ENCODE measurements around the gene HYDIN. TPM values are rescaled to one million over a fixed set of nuclear protein-coding genes. Genes with fewer than 3 reads are reported as not detected.
"Not testable (repeated sequence)": the region's sequence is repeated elsewhere in the genome, so short reads cannot be mapped to it uniquely, and the experiment has no call there.

The HYDIN gene
- total RNA-seq, 2 experiments from 2014 or later: not detected

DNA sequence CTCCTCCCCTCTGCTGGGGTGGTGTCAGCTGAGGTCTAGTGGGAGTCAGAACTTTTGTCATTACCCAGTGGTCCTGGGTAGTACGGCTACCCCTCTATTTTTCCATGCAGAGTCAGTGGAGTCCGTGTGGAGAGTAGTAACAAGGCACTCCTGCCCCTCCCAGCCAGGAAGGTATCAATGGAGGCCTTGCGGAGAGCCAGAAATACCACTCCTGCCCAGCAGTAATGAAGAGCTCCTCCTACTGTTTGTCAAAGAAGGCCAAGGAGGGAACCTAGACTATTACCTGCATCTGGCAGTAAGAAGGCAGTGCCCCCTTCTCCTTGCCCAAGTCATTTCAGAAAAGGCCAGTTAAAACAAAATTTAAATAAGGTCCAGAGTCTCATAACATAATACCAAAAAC is 262.2 kb downstream of the HYDIN start:
- CTCF ChIA-PET; H3K27ac Mint-ChIP-seq; H3K27me3 Mint-ChIP-seq; POLR2A ChIA-PET; H3K36me3 Mint-ChIP-seq (ENCODE audit: low read depth); H3K4me3 Mint-ChIP-seq; H3K9me3 Mint-ChIP-seq; H3K4me1 Mint-ChIP-seq; DNase-seq: not testable (repeated sequence)

DNA sequence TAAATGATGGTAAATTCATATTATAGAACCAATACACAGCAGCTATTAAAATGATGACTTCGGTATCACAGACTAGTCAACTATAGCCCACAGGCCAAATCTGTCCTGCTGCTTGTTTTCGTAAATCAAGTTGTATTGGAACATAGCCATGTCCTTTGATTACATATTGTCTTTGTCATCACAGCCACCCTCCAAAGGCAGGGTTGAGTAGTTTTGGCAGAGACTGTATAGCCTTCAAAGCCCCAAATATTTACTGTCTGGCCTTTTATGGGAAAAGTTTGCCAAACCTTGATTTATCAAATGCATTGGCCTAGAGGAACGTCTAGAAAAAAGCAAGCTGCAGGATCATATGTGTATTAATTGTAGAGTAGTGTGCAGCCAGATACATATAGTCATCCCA is 270.4 kb downstream of the HYDIN start:
- H3K9me3 Mint-ChIP-seq; H3K4me1 Mint-ChIP-seq; DNase-seq; H3K27me3 Mint-ChIP-seq; H3K4me3 Mint-ChIP-seq; H3K27ac Mint-ChIP-seq; POLR2A ChIA-PET; H3K36me3 Mint-ChIP-seq (ENCODE audit: low read depth); CTCF ChIA-PET: not testable (repeated sequence)

DNA sequence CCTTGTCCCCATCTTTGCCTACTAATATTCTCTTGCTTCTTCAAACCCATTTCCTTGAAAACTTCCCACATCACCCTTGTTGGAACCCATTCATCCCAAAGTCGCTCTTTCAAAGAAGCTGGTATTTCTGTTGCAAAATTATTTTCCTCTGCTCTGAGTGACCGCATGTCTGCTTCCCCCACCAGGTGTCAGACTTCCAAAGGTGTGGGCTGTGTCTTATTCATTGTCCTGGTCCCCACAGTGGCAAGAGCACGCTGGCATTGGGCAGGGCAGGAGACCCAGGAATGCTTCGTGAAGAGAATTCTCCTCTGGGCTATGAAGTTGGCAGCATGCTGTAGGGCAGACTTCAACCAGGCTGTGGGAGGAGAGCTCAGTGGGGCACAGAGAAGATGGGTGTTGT is 275.6 kb downstream of the HYDIN start:
- CTCF ChIA-PET; POLR2A ChIA-PET; H3K36me3 Mint-ChIP-seq (ENCODE audit: low read depth); H3K9me3 Mint-ChIP-seq; DNase-seq; H3K27ac Mint-ChIP-seq; H3K27me3 Mint-ChIP-seq; H3K4me3 Mint-ChIP-seq; H3K4me1 Mint-ChIP-seq: not testable (repeated sequence)

DNA sequence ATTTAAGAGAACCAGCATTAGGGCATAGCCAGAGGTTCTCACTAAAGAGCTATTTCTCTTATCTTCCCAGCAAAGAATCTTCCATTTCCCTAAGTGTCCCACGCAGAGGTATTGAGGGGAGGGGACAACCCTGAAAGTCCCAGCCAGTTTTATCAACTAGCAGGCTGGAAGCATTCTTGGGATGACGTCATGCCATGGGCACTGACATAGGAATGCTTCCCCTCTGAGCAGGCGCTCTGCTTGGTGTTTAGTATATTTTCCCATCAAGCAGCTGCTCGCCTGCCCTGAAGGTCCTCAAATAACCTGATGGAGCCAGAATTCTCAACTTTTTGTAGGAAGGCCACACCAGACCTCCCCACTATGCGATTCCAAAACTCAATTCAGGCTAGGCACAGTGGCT is 276.7 kb downstream of the HYDIN start:
- not testable (repeated sequence) for H3K4me3 Mint-ChIP-seq

DNA sequence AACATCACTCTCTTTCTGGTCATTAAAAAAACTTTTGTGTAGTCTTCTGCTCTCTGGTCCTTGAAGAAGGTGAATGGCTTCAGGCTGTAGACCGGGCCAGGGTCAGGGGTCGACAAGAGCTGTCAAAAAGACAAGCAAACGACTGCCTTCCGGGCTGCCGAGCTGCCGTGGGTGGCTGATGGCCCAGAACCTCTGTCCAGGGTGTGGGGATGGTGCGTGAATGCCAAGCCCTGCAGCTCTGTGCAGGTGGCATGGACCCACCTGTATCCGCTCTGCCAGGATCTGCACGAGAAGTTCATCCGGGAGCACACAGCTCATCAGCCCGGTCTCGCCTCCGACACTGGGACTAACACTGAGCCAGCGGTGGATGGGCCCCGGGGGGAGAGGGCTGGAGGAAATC is 287.0 kb downstream of the HYDIN start:
- H3K4me3 Mint-ChIP-seq; H3K27me3 Mint-ChIP-seq; H3K4me1 Mint-ChIP-seq; H3K36me3 Mint-ChIP-seq (ENCODE audit: low read depth); POLR2A ChIA-PET; H3K27ac Mint-ChIP-seq; H3K9me3 Mint-ChIP-seq; DNase-seq; CTCF ChIA-PET: not testable (repeated sequence)

More for the DNA sequence above, 276.7 kb downstream of the HYDIN start:
- POLR2A ChIA-PET; H3K36me3 Mint-ChIP-seq (ENCODE audit: low read depth); H3K27me3 Mint-ChIP-seq; DNase-seq; H3K27ac Mint-ChIP-seq; CTCF ChIA-PET; H3K9me3 Mint-ChIP-seq; H3K4me1 Mint-ChIP-seq: not testable (repeated sequence)

DNA sequence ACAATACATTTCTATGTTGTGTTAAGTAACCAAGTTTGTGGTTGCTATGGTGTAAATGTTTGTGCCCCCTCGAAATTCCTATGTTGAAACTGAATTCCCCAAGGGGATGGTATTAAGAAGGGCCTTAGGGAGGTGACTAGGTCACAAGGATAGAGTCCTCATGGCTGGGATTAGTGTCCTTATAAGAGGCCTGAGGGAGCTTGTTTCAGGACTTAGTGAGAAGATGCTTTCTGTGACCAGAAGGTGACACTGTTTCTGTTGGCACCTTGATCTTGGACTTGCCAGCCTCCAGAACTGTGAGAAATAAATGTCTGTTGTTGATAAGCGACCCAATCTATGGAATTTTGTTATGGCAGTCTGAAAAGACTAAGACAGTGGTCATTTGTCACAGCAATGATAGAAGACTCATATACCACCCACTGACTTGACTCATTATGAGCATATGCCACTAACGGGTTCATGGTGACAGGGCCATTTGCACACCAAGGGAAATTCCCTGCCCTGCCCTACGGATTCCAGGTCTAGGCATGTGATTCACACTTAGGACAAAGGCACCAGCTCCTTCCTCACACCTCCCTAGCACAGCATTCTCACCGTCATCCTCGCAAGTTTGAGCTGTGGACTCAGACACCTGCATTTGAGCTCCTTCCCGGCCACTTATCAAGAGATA is 290.7 kb downstream of the HYDIN start:
- H3K4me3 Mint-ChIP-seq; H3K27ac Mint-ChIP-seq; CTCF ChIA-PET; H3K4me1 Mint-ChIP-seq; DNase-seq; H3K36me3 Mint-ChIP-seq (ENCODE audit: low read depth); H3K9me3 Mint-ChIP-seq; POLR2A ChIA-PET; H3K27me3 Mint-ChIP-seq: not testable (repeated sequence)

DNA sequence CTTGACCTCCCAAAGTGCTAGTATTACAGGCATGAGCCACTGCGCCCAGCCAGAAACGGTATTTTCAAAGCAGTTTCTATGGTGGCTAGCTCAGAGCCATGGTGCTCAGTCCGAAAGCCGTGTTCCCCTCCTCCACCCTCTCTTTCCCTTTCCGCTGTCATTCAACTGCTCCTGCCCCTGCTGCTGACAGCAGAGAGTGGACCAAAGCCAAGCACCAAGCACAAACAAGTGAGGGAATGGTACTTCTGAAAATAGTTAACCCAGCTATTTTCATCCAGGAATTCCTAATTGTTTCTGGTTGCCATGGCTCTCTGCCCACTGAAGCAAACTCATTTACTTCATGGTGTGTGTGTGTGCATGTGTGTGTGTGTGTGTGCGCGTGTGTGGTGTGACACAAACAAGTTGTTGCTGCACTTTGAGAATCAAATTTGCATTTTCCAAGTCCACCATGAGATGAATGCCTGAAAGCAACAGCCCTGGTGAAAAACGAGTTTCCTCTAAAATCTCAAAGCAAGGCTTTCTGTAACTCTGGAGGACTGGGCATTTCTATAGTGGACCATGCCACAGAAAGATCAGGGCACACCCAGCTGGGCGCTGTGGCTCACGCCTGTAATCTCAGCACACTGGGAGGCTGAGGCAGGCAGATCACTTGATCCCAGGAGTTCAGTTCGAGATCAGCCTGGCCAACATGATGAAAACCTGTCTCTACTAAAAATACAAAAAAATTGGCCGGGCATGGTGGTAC is 293.6 kb downstream of the HYDIN start:
- H3K4me3 Mint-ChIP-seq; H3K4me1 Mint-ChIP-seq; H3K27me3 Mint-ChIP-seq; H3K27ac Mint-ChIP-seq; POLR2A ChIA-PET; H3K36me3 Mint-ChIP-seq (ENCODE audit: low read depth); DNase-seq; H3K9me3 Mint-ChIP-seq; CTCF ChIA-PET: not testable (repeated sequence)

DNA sequence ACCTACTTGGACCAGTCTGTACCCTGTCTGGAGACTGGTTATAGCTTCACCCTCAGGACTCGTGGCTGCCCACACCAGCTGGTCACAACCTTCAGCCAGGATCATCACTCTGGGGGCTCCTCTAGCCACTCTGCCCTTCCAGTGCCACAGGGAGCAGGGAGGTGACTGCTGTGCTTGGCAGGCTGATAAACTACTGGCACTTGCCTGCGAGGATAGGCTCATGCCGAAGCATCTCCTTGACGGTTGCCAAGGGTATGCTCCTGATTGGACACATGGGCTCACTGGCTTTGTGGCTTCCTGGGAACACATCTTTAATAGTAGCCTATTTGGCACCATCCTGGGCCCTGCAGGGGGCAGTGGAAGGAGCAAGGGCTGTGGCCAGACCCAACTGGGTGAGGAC is 295.2 kb downstream of the HYDIN start:
- POLR2A ChIA-PET; H3K27me3 Mint-ChIP-seq; H3K36me3 Mint-ChIP-seq (ENCODE audit: low read depth); CTCF ChIA-PET; H3K4me1 Mint-ChIP-seq; DNase-seq; H3K9me3 Mint-ChIP-seq; H3K27ac Mint-ChIP-seq; H3K4me3 Mint-ChIP-seq: not testable (repeated sequence)

DNA sequence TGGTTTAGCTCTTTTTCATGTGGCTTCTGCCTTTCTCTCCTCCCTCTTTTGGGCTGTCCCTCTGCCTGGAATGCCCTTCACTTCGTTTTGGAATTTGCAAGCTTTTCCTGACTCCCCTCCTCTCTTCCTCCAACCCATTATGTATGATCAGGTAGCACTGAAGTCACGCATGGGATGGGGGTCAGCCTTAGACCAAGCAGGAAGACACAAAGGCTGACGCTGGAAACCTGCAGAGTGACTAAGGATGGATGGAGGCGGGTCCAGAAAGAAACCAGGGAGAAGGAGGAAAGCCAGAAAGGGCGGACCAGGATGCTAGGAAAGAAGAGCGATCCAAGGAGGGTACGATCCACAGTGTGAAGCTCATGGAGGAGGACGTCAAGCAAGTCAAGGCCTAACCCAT is 296.8 kb downstream of the HYDIN start:
- H3K9me3 Mint-ChIP-seq; H3K4me1 Mint-ChIP-seq; H3K27ac Mint-ChIP-seq; H3K36me3 Mint-ChIP-seq (ENCODE audit: low read depth); H3K4me3 Mint-ChIP-seq; CTCF ChIA-PET; POLR2A ChIA-PET; DNase-seq; H3K27me3 Mint-ChIP-seq: not testable (repeated sequence)

DNA sequence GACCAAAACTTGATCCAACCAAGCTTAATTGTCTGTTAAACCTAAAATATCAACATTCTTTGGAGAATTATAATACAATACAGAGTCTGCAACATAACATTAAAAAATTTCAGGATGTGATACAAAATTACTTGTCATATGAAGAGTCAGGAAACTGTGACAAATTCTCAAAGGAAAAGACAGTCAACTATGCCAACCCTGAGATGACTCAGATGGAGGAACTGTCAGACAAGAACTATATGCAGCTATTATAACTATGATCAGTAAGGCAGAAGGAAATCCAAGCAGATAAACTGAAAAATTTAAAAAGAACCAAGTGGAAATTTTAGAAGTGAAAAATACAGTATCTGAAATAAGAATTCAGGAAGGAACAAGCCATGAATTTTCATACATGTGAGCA is 299.8 kb downstream of the HYDIN start:
- POLR2A ChIA-PET; H3K9me3 Mint-ChIP-seq; H3K27me3 Mint-ChIP-seq; H3K27ac Mint-ChIP-seq; DNase-seq; H3K36me3 Mint-ChIP-seq (ENCODE audit: low read depth); H3K4me1 Mint-ChIP-seq; CTCF ChIA-PET; H3K4me3 Mint-ChIP-seq: not testable (repeated sequence)

DNA sequence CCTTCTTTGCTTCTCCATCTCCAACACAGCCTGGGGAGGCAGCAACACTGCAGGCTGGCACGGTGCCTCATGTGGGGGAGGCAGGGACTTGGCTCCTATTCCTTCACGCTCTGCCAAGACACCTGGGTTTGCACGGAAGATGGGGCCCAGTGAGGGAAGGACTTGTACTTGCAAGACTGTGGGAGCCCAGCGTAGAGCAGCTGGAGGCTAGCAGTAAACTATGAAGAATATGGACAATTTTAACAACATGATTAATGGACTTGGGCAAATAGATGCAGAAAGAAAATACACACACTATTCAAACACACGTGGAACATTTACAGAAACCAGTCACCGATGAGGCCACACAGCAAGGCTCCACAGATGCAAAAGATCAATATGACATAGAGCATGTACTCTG is 308.4 kb downstream of the HYDIN start:
- POLR2A ChIA-PET; CTCF ChIA-PET; H3K27ac Mint-ChIP-seq; H3K27me3 Mint-ChIP-seq; DNase-seq; H3K4me1 Mint-ChIP-seq; H3K36me3 Mint-ChIP-seq (ENCODE audit: low read depth); H3K4me3 Mint-ChIP-seq; H3K9me3 Mint-ChIP-seq: not testable (repeated sequence)

DNA sequence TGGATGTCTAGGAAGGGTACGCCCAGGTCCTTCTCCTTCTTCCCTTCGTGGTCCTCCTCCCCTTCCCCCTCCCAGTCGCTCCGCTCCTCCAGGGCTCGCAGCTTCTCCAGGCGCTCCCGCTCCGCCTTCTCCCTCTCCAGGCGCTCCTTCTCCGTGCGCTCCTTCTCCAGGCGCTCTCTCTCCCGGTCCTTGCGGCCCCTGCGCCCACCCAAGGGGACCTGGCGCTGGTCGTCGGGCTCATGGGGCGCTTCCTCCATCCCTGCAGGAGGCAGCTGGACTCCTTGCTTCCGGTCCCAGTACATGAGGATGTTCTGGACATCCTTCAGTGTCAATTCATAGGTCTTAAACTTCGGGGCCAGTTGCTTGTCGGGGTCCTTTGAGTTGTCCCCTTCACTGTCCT is 309.9 kb downstream of the HYDIN start:
- DNase-seq; H3K36me3 Mint-ChIP-seq (ENCODE audit: low read depth); CTCF ChIA-PET; H3K4me3 Mint-ChIP-seq; H3K4me1 Mint-ChIP-seq; H3K27me3 Mint-ChIP-seq; POLR2A ChIA-PET; H3K27ac Mint-ChIP-seq; H3K9me3 Mint-ChIP-seq: not testable (repeated sequence)

DNA sequence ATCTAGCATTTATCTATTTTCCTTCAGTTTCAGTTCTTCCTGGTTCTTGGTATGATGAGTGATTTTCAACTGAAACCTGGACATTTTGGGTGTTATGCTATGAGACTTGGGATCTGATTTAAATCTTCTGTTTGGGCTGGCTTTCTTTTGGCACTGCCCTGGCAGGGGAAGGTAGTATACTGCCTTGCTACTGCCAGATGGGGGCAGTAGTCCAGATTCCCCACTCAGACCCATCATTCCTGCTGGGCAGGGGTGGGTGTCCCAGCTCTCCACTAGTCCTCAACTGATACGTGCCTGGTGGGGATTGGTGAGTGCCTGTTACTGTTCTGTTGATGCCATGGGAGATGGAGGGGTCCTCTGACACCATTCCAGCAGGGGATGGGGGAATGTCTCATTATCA is 342.3 kb downstream of the HYDIN start:
- DNase-seq; H3K36me3 Mint-ChIP-seq (ENCODE audit: low read depth); H3K9me3 Mint-ChIP-seq; CTCF ChIA-PET; H3K27me3 Mint-ChIP-seq; H3K4me3 Mint-ChIP-seq; H3K27ac Mint-ChIP-seq; H3K4me1 Mint-ChIP-seq; POLR2A ChIA-PET: not testable (repeated sequence)

DNA sequence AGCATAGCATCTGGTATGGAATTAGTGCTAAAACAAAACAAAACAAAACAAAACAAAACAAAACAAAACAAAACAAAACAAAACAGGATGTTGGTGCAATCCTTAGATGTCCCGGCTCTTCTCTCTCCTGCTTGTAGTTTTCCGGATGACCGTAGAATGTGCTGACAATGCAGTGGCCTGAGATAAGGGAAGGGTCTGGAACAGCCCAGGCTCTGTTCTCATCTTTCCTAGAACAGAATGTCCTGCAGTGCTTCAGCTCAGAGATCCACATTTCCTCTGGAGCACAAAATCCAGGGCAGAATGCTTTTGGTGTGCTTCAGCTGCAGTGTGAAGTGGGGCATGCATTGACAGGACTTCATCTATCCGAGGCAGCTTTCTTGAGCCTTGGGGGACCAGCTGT is 345.9 kb downstream of the HYDIN start:
- H3K9me3 Mint-ChIP-seq; H3K27ac Mint-ChIP-seq; H3K4me3 Mint-ChIP-seq; H3K36me3 Mint-ChIP-seq (ENCODE audit: low read depth); DNase-seq; H3K4me1 Mint-ChIP-seq; POLR2A ChIA-PET; CTCF ChIA-PET; H3K27me3 Mint-ChIP-seq: not testable (repeated sequence)

Measured in activated CD4-positive, alpha-beta memory T cell treated with anti-CD3 and anti-CD28 coated beads, Interleukin-2, amount 10 ng/mL, durations not matched to agents 7 days and 5 days (primary cell).